GM10847 (cell line): ENCODE measurements around the gene ZDHHC4.

Experiments used
- POLR2A ChIP-seq: IDR thresholded peaks from 2 replicates; pipeline ENCODE4 v1.6.1; 2011; ENCODE audit not compliant: insufficient read length; ENCODE audit errors: extremely low read depth

ZDHHC4 gene

DNA sequence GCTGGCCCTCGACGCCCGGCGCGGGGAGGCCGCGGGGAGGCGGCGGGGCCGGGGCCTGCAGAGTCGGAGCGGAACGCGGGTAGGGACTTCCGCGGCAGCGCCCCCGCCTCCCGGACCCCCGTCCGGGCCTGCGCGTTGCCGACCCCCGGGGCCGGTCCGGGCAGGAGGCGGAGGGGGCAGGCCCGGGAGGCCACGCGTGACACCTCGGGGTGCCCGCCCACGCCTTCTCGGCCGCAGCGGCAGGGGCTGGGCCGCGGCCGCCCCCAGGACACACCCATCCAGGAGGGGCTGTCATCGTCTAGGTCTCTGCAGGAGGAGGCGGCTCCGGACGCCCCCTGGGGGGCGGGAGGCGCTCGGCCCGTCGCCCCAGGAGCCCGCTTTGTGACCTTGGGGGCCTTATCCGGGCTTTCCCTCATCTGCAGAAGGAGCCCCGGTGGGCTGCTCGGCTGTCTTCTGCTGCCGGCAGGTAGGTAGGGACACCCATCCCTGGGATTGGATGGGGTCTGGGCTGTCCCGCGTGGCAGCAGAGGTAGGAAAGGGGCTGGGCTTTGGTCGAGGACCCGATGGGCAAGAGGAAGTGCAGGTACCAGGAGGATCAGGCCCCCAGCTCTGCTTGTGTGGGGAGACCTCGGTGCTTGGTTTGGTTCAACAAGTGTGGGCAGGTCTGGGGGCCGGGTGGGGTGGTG is 60.4 kb downstream of the ZDHHC4 start:
- TF ChIP-seq POLR2A: no peak
